Stimulated activated CD4-positive, alpha-beta T cell treated with anti-CD3 and anti-CD28 coated beads, Interleukin-4, amount 100 ng/mL, for 1 hour (primary cell): ENCODE data around the gene PDE2A.

Experiments used
- DNase-seq: peaks from one replicate; pipeline ENCODE4 v3.0.0-alpha.2; 2020

The PDE2A gene

GRCh38 chr11:72704028-72704782 is 30.0 kb upstream of the PDE2A start:
- no peak for DNase-seq

- no peak for DNase-seq
Measured at GRCh38 chr11:72703267-72704008, 29.2 kb upstream of the PDE2A start.

- no peak for DNase-seq
Measured at GRCh38 chr11:72702577-72703241, 28.5 kb upstream of the PDE2A start.

- DNase-seq = no peak
Measured at GRCh38 chr11:72702096-72702495, 27.9 kb upstream of the PDE2A start.

- no peak for DNase-seq
Measured at GRCh38 chr11:72701466-72701865, 27.2 kb upstream of the PDE2A start.

GRCh38 chr11:72700146-72700545 is 25.9 kb upstream of the PDE2A start:
- no peak for DNase-seq

- no peak for DNase-seq
Measured at GRCh38 chr11:72697814-72698213, 23.6 kb upstream of the PDE2A start.

GRCh38 chr11:72696866-72697700 is 22.9 kb upstream of the PDE2A start:
- DNase-seq = no peak

- DNase-seq = no peak
Measured at GRCh38 chr11:72695354-72695753, 21.1 kb upstream of the PDE2A start.

GRCh38 chr11:72693271-72693968 is 19.2 kb upstream of the PDE2A start:
- no peak for DNase-seq

GRCh38 chr11:72692498-72693237 is 18.4 kb upstream of the PDE2A start:
- DNase-seq = no peak

GRCh38 chr11:72690166-72690565 is 15.9 kb upstream of the PDE2A start:
- no peak for DNase-seq

GRCh38 chr11:72688929-72689328 is 14.7 kb upstream of the PDE2A start:
- DNase-seq = no peak

GRCh38 chr11:72688486-72688885 is 14.3 kb upstream of the PDE2A start:
- no peak for DNase-seq

- DNase-seq = no peak
Measured at GRCh38 chr11:72687326-72687725, 13.1 kb upstream of the PDE2A start.

- DNase-seq = no peak
Measured at GRCh38 chr11:72686639-72687220, 12.5 kb upstream of the PDE2A start.

- DNase-seq = peak; percentile 41
Measured at GRCh38 chr11:72685560-72686480, 11.6 kb upstream of the PDE2A start.

GRCh38 chr11:72684236-72684912 is 10.2 kb upstream of the PDE2A start:
- peak; percentile 50 for DNase-seq

- peak; percentile 72 for DNase-seq
Measured at GRCh38 chr11:72683782-72684200, 9.6 kb upstream of the PDE2A start.
